Activated T-helper 1 cell treated with Interleukin-2 at 50 U/mL for 16 hours (primary cell): Measurements from ENCODE around the gene ARMC12.

ENCODE experiments used
- DNase-seq: peaks from one replicate; pipeline ENCODE4 v3.0.0-alpha.2; 2020; ENCODE audit warnings: low read depth

ARMC12 gene

DNA sequence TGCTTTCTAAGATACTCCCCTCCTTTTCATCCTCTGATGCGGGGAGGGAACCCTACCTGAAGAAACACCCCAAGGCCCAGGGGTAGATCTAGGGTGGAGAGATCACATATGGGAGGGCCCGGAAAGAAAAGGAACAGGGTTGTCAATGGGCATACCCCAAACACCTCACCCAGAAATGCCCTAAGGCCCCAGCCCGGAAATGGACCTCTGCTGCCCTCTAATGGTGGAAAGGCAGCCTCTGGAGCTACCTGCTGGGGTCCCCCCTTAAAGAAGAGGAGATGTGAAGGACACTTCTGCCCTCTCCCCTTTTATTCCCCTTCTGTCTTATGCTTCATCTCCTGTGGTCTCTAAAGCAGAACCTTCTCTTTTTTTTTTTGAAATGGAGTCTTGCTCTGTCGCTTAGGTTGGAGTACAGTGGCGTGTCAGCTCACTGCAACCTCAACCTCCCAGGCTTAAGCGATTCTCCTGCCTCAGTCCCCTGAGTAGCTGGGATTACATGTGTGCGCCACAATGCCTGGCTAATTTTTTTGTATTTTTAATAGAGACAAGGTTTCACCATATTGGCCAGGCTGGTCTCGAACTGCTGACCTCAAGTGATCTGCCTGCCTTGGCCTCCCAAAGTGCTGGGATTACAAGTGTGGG, 458 bp upstream of the ARMC12 start:
- DNase-seq, result peak; percentile 69

DNA sequence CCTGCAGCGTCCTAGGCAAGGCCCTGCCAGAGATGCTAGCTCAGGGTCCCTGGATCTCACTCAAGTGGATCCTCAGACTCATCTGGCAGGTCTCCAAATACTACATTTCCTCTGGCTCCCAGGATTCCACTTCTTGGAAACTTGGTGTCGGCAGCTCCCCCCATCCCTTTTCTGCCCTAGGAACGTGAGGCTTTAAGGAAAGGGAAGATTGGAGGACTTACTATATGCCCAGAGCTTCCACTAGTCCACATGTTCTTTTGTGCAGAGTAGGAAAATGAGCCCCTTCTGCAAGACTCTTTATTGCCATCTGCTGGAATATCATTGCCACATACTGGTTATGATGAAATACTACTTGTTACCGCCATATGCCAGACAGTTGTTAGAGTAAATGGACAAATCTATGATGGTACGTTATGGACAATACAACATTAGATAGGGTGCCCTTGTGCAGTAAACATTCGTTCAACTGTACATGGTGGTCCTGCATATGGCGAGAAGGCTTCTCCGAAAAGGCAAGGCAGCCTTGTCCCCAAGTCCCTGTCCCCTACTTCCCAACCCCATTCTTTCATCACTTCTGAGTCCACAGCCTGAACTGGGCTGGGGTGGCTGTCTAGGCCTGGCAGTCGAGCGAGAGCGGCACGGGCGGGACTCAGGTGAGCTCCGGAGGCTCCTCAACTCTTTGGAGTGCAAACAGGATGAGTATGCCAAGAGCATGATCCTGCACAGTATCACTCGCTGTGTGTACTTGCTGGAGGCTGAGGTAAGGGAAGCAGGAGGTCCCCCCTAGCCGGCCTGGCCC, 780 bp downstream of the ARMC12 start:
- no peak for DNase-seq

DNA sequence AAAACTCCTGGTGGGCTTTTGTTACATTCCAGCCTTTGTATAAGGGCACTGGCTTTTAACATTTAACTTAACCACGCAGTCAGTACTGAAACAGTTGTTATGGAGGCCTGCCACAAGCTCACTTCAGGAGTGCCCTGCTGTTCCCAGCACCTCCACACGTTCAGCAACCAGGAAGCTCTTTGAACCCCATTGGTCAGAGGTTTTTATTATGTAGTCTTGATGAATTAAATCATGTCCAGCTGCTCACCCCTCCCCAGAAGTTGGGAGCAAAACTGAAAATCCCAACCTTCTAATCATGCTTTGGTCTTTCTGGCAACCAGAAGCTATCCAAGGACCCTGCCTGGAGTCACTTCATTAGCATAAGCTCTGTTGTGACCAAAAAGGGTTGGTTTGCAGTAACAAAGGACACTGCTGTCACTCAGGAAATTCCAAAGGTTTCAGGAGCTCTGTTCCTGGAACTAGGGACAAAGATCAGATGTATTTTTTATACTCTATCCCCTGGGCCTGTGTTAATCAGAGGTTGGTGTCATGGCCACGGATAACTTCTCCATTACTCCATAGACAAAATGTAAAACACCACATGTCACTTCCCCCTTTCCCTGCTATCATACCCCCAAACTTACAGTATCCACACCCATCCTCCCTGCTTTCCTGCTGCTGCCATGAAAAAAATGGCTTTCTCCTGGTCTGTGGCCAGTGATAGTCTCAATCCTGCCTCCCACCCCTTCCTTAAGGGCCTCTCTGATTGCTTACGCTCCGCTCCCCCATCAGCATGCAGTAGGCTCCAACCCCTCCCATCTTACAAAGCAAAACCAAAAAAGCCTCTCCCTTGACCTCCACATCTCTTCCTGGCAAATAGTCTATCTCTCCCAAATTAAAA, 3.1 kb downstream of the ARMC12 start:
- DNase-seq, result no peak

DNA sequence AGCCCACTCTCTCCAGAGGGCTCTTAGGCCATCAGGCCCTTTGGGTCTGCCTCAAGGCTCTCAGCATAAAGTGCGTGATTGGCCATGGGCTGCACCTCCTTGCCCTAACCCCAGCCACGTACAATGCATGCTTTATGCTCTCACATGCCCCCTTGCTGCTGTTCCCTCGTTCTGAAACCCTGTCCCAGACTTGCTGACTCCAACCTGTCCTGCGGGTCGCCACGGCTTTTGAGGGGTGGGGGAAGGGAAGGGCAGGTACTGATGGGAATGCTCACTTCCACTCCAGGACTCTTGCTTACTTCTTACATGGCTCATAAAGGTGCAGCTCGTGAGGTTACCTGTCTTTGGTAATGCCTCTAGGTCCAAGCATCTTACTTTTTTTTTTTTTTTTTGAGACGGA, 6.0 kb downstream of the ARMC12 start:
- no peak for DNase-seq

DNA sequence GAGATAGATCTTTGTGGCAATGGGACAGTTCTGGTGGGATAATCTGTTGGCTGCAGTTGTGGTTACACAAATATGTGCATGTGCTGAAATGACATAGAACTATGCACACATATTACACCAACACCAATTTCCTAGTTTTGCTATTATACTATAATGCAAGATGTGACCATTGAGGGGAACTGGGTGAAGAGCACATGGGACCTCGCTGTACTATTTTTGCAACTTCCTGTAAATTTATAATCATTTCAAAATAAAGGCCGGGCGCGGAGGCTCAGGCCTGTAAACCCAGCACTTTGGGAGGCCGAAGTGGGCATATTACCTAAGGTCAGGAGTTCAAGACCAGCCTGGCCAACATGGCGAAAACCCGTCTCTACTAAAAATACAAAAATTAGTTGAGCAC, 8.7 kb downstream of the ARMC12 start:
- DNase-seq, result no peak

DNA sequence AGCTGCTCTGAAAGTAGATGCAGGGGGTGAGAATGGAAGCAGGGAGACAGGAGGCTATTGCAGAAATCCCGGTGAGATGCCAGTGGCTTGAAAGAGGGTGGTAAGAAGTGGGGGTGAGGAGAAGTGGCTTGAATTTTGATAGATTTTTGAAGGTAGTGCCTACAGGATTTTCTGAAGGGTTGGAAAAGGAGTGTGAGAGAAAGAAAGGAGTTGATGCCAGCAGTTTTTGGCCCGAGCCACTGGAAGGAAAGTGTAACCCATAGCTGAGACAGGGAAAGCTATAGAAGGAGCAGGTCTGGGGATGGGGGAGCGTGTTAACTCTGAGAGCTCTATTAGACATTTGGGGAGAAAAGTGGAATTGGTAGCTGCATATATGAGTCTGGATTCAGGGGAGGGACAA, 9.7 kb downstream of the ARMC12 start:
- DNase-seq, result no peak

DNA sequence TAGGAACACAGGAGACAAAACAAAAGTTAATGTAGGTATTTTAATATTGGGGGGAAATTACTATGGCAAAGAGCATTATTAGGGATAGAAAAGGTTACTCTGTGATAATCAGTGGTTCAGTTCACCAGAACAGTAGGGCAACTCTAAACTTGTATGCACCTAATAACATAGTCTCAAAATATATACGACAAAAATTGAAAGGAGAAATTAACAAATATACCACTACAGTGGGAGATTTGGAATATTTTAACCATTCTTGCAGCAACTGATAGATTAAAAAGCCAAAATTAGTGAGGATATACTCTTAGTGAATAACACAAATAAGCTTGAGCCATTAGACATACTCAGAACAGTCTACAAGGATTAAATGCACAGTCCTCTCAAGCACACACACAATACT, 11.0 kb downstream of the ARMC12 start:
- no peak for DNase-seq

DNA sequence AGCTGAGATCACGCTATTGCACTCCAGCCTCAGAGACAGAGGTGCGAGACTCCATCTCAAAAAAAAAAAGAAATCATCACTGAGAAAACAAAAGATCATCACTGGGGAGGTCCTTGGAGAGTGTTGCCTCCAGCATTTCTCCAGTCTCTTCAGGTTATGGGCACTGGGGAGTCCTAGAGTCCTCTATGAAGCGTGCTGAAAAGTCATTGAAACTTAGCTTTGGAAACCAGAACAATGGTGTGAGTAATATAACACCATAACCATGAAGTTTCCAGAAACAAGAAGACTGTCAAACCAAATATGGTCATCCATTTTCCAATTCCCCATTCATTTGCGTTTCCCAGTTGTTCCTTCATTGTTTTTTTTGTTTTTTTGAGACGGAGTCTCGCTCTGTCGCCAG, 13.7 kb downstream of the ARMC12 start:
- no peak for DNase-seq

DNA sequence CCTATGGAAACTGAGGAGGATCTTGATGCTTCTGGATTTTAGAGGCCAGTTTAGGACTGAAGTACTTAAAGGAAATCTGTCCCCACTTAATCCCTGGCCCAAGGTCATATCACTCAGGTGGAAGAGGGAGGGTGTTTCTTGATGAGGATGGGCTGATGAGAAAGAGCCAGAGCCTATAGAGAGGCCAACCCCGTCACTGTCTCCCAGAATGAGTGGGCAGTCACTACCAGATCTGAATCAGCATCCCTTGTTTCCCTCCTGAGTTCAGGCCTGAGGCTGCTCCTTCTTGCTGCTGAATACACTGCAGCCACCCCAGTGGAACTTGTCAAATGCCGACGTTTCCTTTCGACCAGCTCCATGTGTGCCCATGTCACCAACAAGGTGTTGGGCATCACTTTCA, 14.8 kb downstream of the ARMC12 start:
- DNase-seq, result no peak

DNA sequence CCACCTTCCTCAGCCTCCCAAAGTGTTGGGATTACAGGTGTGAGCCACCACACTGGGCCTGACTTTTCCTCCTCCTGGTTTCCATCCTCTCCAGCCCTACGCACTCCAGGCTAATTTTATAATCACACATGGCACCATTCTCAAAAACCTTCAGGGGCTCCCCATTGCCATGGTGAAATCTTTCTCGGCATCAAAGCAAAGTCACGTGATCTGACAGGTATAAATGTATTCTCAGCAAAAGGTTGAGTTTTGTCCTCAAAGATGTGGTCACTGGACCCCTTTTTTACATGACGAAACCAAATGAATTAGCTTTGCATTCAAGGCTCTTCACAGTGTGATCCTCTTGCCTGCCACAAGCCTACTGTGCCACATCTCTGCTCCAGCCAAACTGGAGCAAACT, 15.5 kb downstream of the ARMC12 start:
- DNase-seq, result no peak

DNA sequence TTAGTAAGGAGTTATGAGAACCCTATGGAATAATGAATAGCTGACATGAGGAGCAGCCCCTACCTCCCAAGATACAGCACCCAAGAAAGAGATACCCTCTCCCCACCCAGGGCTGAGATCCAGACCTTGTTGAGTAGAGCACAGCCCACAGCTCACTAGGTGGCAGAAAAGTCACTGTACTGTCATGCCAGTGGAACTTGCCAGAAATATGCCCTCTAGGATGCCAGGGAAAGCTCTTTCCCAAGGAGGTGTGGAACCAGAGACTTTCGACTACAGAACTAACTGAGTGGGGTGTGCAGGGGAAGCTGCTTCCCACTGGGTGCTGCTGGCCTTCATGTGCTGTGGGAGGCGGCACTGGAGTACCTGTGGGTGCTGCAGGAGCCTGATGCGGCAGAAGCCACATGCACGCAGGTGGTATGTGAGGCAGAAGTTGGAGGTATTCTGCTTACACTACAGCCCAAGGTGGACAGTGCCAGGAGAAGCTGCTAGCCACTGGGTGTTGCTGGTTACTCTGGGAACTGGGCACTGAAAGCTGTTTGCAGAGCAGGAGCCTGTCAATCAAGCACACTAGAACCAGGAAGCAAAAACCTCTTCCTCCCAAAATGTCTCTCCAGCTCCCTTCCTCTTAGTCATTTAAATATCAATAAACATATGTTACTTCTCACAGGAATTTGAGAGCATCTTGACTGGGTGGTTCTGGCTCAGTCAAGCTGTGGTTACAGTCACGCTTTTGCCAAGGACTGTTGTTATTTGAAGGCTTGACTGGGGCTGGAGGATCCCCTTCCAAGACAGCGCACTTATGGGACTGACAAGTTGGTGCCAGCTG, 17.8 kb downstream of the ARMC12 start:
- no peak for DNase-seq

DNA sequence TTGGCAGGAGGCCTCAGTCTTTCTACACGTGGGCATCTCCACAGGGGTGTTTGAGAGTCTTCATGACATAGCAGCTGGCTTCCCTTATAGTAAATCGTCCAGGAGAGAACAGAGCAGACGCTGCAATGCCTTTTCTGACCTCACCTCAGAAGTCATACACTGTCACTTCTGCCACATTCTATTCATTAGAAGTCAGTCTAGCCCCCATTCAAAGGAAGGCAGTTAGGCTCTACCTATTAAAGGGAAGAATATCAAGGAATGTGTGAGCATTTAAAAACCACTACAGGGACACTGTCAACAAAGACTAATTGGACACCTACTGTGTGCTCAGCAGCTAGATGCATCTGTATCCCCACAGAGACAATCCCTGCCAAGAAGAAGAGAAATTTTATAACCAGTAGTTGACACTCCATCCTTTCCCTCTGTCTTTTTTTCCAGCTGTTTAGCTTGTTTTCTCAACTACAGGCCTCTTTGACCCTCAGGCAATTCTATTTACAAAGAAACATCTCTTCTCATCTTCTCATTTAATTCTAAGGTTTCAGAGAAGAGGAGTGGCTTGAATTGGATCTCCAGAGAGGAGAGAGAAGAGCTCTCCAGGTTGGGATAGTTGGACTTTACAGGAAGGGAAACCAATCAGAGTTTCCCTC, 18.6 kb downstream of the ARMC12 start:
- no peak for DNase-seq

DNA sequence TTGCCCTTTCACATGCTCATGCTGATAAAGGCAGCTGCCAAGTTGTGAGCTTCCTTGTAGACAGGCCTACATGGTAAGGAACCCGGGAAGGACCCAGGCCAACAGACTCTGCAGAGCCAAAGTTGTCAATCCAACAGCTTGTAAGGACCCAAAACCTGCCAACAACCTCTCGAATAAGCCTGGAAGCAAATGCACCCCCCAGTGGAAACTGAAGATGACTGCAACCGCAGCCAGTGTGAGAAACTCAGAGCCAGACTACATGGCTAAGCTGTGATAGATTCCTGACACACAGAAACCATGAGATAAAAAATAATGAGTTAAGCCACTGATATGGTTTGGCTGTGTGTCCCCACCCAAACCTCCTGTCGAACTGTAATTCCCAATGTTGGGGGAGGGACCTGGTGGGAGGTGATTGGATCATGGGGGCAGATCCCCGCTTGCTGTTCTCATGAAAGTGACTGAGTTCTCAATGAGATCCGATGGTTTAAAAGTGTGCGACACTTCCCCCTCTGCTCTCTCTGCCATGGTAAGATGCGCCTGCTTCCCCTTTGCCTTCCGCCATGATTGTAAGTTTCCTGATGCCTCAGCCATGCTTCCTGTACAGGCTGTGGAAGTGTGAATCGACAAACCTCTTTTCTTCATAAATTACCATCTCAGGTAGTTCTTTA, 20.8 kb downstream of the ARMC12 start:
- no peak for DNase-seq

DNA sequence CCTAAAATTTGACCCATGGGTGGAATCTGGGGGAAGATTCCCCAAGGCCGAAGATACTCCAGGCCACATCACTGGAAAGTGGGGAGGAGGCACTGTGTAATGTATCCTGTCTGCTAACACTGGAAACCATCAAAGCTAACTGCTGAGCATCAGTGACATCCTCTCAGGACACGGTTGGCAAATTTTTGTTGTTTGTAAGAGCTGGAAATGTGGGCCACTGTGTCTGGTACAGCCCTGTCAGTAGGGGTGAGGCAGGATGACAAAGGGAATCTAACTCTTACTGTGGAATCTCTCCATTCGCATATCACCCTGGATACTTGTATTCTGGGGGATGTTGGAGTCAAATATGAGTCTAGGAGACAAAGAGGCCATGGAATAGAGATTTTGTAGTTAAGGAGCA, 22.6 kb downstream of the ARMC12 start:
- DNase-seq, result no peak

DNA sequence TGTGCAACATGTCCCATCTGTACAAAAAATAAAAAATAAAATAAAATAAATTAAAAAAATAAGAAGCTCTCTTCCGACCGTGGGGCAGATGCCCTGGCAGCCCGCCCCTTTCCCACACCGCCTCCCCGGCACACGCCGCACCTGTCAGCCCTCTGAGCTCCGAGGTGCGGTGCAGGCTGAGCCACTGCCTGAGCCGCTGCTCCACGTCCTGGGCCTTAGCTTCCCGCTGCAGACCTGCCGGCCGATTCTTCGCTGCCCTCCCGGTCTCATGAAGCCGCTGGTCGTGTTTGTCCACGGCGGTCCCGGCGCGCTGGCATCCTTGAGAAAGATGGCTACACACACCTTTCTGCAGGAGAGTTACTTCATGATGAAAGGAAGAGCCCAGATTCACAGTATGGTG, 28.9 kb downstream of the ARMC12 start:
- DNase-seq, result no peak

DNA sequence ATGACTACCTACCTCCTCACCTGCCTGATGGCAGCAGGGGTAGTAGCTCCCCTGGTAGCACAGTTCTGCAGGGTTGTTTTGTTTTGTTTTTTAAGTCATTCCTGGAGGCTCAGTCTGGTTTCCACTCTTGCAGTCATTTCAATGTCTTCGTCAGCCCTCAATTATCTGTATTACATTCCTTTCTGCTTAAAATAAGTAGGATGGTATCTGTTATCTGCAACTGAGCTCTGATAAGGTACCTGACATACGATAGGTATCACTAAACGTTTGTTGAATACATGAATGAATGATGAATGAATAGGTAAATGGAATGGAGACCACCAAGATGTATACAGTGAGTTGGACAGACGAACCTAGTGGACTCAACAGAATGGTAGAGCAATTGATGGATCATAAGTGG, 32.4 kb downstream of the ARMC12 start:
- no peak for DNase-seq

DNA sequence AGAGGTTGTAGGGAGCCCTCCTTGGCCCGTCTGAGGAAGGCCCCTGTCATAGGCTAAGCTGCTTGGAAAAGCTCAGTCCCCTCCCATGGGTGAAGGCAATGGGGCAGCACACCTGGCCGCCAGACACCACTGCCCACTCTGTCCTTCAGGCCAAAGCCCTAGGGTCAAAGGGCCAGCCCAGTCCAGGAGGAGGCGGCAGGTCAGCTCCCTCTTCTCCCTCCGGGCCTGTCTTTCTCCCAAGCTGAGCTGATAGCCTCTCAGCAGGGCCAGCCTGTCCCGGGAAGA, 34.5 kb downstream of the ARMC12 start:
- DNase-seq, result no peak

DNA sequence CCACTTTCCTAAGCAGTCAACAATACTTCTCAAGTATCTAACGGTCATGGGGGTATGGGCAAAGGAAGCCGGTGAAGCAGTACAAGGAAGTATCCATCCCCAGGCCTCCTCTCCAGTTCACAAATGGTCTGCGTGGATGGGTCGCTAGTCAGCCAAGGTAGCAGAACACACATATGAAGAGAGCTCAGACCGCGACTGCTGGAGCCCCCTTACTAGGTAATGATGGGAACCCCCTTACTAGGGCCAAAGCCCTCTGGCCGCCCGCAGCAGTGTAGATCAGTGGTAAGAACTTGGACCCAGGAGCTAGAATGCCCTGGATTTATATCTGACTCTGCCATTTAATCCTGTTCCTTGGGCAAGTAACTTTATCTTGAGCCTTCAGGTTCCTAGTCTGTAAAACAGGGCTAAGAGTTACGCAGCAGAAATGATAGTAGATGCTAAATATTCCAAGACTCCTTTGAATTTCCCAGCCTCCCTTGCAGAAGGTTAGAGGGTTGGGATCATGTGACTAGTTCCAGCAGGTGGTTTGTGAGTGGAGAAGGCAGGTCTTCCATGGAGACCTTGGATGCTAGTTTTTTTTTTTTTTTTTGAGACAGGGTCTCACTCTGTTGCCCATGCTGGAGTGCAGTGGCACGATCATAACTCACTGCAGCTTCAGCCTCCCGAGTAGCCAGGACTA, 37.4 kb downstream of the ARMC12 start:
- DNase-seq, result no peak

DNA sequence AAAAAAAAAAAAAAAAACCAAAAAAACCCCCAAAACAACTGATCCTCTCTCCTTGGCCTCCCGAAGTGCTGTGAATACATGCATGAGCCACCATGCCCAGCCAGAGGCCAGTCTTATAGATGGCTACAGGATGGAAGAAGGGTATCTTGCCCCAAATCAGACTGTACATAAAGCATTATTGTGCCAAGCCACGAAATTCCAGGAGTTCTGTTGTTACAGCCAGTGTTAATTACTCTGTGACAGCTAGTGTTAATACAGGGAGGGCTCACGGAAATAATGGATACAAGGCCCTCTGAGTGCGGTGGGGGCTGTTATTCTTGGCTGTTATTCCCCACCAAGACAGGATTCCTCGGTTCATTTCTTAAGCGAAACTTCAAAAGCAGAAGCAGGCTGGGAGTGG, 38.2 kb downstream of the ARMC12 start:
- DNase-seq, result no peak

DNA sequence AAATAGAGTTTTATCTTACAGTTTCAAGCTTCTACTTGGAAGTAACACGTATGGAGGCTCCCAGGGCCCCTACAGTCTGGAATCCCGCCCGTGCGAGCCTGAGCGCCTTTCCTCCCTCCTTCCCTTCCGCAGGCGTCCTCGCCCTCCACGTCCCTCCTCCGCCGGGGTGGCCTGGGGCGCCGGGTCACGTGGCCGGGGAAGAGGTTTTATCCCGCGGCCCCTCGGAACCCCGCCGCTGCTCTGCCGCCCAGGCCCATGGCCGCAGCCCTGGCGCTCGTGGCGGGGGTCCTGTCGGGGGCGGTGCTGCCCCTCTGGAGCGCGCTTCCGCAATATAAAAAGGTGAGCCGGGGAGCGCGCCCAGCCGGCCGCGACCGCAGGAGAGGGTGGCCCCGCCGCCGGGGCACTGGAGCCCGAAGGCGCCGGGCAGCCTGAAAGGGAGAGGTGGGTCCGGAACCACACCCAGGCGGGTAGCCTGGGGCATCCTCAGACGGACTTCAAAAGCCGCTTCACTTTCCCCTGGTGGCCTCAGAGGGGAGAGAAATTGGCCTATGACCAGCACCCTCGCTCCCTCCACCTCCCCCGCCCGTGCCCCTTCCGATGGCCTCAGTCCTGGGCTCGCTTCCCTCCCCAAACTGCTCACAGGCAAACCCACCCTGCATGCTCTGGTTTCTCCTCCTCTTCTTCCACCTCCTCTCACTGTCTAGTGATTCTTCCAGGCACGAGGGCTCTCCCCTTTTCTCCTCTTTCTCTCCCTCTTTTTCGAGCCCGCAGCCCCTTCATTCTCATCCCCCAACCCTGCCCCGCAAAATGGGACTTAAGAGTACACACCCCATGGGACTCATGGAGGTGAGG, 39.8 kb downstream of the ARMC12 start, which contains the start of gene CLPSL2:
TSS of gene CLPSL2 (plus strand) at position 235 of the 852 bp plus-strand sequence. CDS start at position 256, 21 bp downstream.
- no peak for DNase-seq
